HepG2 (cell line): Measurements from ENCODE around the gene SNAP23. TPM values are rescaled to one million over a fixed set of nuclear protein-coding genes. Genes with fewer than 3 reads are reported as not detected.

Experiments
- ATF4 ChIP-seq, 2 experiments: fragments of 450-650 bp in 1 of 2; sonication (generic) in 1 of 2; formaldehyde crosslinking; IDR thresholded peaks; 2 replicates each; pipeline versions ENCODE4 v1.5.0 to v1.8.0; 2020 to 2022; ENCODE audit warnings: mild to moderate bottlenecking in 1 of 2, missing genetic modification reagents in 1 of 2
- BATF2 ChIP-seq: sonication (generic); formaldehyde crosslinking; IDR thresholded peaks from 2 replicates; pipeline ENCODE4 v1.8.0; 2022; ENCODE audit warnings: mild to moderate bottlenecking, missing genetic modification reagents, moderate library complexity
- CBFB ChIP-seq: sonication (generic); formaldehyde crosslinking; IDR thresholded peaks from 2 replicates; pipeline ENCODE4 v1.4.0; 2020; ENCODE audit warnings: missing genetic modification reagents
- CCDC6 ChIP-seq: sonication (generic); formaldehyde crosslinking; IDR thresholded peaks from 2 replicates; pipeline ENCODE4 v1.8.1; 2022; ENCODE audit warnings: mild to moderate bottlenecking, missing genetic modification reagents, moderate library complexity
- E2F1 ChIP-seq: sonication (generic); formaldehyde crosslinking; IDR thresholded peaks from 2 replicates; pipeline ENCODE4 v1.5.0; 2020; ENCODE audit warnings: missing genetic modification reagents
- FOXP1 ChIP-seq, 2 experiments: fragments of 450-650 bp in 1 of 2; IDR thresholded peaks; 2 replicates each; pipeline ENCODE4 v1.6.1; 2017 to 2018; ENCODE audit warnings: antibody characterized with exemption in 1 of 2
- GLI4 ChIP-seq: sonication (generic); formaldehyde crosslinking; IDR thresholded peaks from 2 replicates; pipeline ENCODE4 v1.5.1; 2020; ENCODE audit warnings: missing genetic modification reagents, mild to moderate bottlenecking, moderate library complexity, borderline replicate concordance
- HOXA9 ChIP-seq: sonication (generic); formaldehyde crosslinking; IDR thresholded peaks from 2 replicates; pipeline ENCODE4 v1.8.1; 2022; ENCODE audit warnings: missing genetic modification reagents, mild to moderate bottlenecking, moderate library complexity, borderline replicate concordance
- KLF13 ChIP-seq: sonication (generic); formaldehyde crosslinking; IDR thresholded peaks from 2 replicates; pipeline ENCODE4 v1.4.0; 2020; ENCODE audit warnings: mild to moderate bottlenecking, missing genetic modification reagents
- NFATC3 ChIP-seq: sonication (generic); formaldehyde crosslinking; IDR thresholded peaks from 2 replicates; pipeline ENCODE4 v1.5.1; 2020; ENCODE audit warnings: mild to moderate bottlenecking, missing genetic modification reagents
- PHB2 ChIP-seq: fragments of 450-650 bp; IDR thresholded peaks from 2 replicates; pipeline ENCODE4 v1.6.1; 2018; ENCODE audit not compliant: partially characterized antibody
- POGZ ChIP-seq: sonication (generic); formaldehyde crosslinking; IDR thresholded peaks from 2 replicates; pipeline ENCODE4 v1.4.0; 2020; ENCODE audit warnings: mild to moderate bottlenecking, missing genetic modification reagents
- PRMT3 ChIP-seq: sonication (generic); formaldehyde crosslinking; IDR thresholded peaks from 2 replicates; pipeline ENCODE4 v1.8.1; 2022; ENCODE audit warnings: low read depth, mild to moderate bottlenecking, moderate library complexity, missing genetic modification reagents, borderline replicate concordance
- RFX5 ChIP-seq: IDR thresholded peaks from 2 replicates; pipeline ENCODE4 v1.6.1; 2011; ENCODE audit warnings: low read depth, low read length, improper control_type of control experiment
- SMARCE1 ChIP-seq: fragments of 450-650 bp; IDR thresholded peaks from 2 replicates; pipeline ENCODE4 v1.6.1; 2017; ENCODE audit warnings: borderline replicate concordance
- U2AF1 ChIP-seq: fragments of 200-400 bp; formaldehyde crosslinking; optimal IDR thresholded peaks from 2 replicates; pipeline ENCODE3; 2017; ENCODE audit warnings: mild to moderate bottlenecking, low read depth, low read length
- YY1 ChIP-seq: IDR thresholded peaks from 2 replicates; pipeline ENCODE4 v1.6.1; 2011; ENCODE audit warnings: low read length, low read depth, moderate library complexity, mild to moderate bottlenecking; ENCODE audit not compliant: insufficient read depth, insufficient replicate concordance
- ZBTB25 ChIP-seq: IDR thresholded peaks from 2 replicates; pipeline ENCODE4 v1.6.1; 2018; ENCODE audit warnings: missing genetic modification reagents
- ZFP62 ChIP-seq: sonication (generic); formaldehyde crosslinking; IDR thresholded peaks from 2 replicates; pipeline ENCODE4 v1.4.0; 2020; ENCODE audit warnings: missing genetic modification reagents
- ZFYVE20 ChIP-seq: sonication (generic); formaldehyde crosslinking; IDR thresholded peaks from 2 replicates; pipeline ENCODE4 v1.8.0; 2023; ENCODE audit warnings: low read depth, mild to moderate bottlenecking, moderate library complexity, missing genetic modification reagents, borderline replicate concordance
- ZNF446 ChIP-seq: sonication (generic); formaldehyde crosslinking; IDR thresholded peaks from 2 replicates; pipeline ENCODE4 v1.5.0; 2020; ENCODE audit warnings: mild to moderate bottlenecking, missing genetic modification reagents
- ZNF552 ChIP-seq: sonication (generic); formaldehyde crosslinking; IDR thresholded peaks from 2 replicates; pipeline ENCODE4 v1.9.0; 2022; ENCODE audit warnings: missing genetic modification reagents, mild to moderate bottlenecking, borderline replicate concordance
- ZNF557 ChIP-seq: sonication (generic); formaldehyde crosslinking; IDR thresholded peaks from 2 replicates; pipeline ENCODE4 v1.4.0; 2020; ENCODE audit warnings: missing genetic modification reagents
- ZNF629 ChIP-seq: sonication (generic); formaldehyde crosslinking; conservative IDR thresholded peaks from 2 replicates; pipeline ENCODE4 v1.5.0; 2020; ENCODE audit warnings: missing genetic modification reagents
- ZSCAN25 ChIP-seq: sonication (generic); formaldehyde crosslinking; IDR thresholded peaks from 2 replicates; pipeline ENCODE4 v1.8.0; 2022; ENCODE audit warnings: mild to moderate bottlenecking, missing genetic modification reagents
- ZSCAN29 ChIP-seq: sonication (generic); formaldehyde crosslinking; conservative IDR thresholded peaks from 2 replicates; pipeline ENCODE4 v1.4.0; 2020; ENCODE audit warnings: mild to moderate bottlenecking, missing genetic modification reagents
- ZSCAN9 ChIP-seq: IDR thresholded peaks from 2 replicates; pipeline ENCODE4 v1.6.1; 2016; ENCODE audit warnings: borderline replicate concordance
- polyA plus RNA-seq, 8 experiments: library from polyadenylated mRNA; depleted of rRNA in 3 of 8; stranded (reverse) in 7 of 8; unstranded in 1 of 8; fragments of >200 nt; fragmentation: Illumina TruSeq in 4 of 8; extraction: Trizol in 4 of 8; gene quantifications; 2 replicates each; pipeline versions ENCODE4 v1.2.1 to v1.2.3, GENCODE V29; 2011 to 2016; ENCODE audit warnings: low read depth in 4 of 8, missing spikeins in 1 of 8, mixed read lengths in 1 of 8; ENCODE audit not compliant: insufficient read depth in 1 of 8
- total RNA-seq, 5 experiments: library from RNA; depleted of rRNA; stranded (reverse); fragments of >200 nt; fragmentation: Illumina TruSeq; extraction: Trizol; gene quantifications; 2 replicates each; pipeline ENCODE4 v1.2.3, GENCODE V29; 2016; ENCODE audit warnings: low read depth in 1 of 5

SNAP23 gene
- total and polyA plus RNA-seq, 2 of the 13 experiments (the other 11 are each of a cell fraction or from before 2014, with no cell fraction given) = 37.0 to 101 TPM

- TF ChIP-seq ZNF629 = no peak; the same call in 1 of the 2 replicates
- TF ChIP-seq PHB2 = no peak
- no peak for TF ChIP-seq KLF13 (CRISPR knock-in tag)
- TF ChIP-seq SMARCE1 = no peak
- peak; percentile 87 for TF ChIP-seq POGZ (CRISPR knock-in tag)
- no peak for TF ChIP-seq FOXP1 (IDR thresholded peaks at IDR 0.05)
- TF ChIP-seq FOXP1 (CRISPR knock-in tag; IDR thresholded peaks at IDR 0.05) = peak; percentile 21; the same call in 1 of the 2 replicates
- peak in 1 of 2 experiments; percentile 31; a peak in 1 of 4 replicates for TF ChIP-seq ATF4 (CRISPR knock-in tag; IDR thresholded peaks at IDR 0.05)
- no peak for TF ChIP-seq U2AF1
- peak; percentile 40; the same call in 1 of the 2 replicates for TF ChIP-seq ZSCAN9 (CRISPR knock-in tag)
- no peak for TF ChIP-seq ZSCAN29 (CRISPR knock-in tag)
- TF ChIP-seq GLI4 (CRISPR knock-in tag) = no peak
- peak; percentile 59; the same call in 1 of the 2 replicates for TF ChIP-seq ZBTB25
- peak; percentile 74 for TF ChIP-seq ZSCAN25 (CRISPR knock-in tag)
- TF ChIP-seq YY1 = peak; percentile 83
- TF ChIP-seq ZNF552 = peak; percentile 87; the same call in 1 of the 2 replicates
- no peak; the same call in 1 of the 2 replicates for TF ChIP-seq NFATC3 (CRISPR knock-in tag)
- peak; percentile 76 for TF ChIP-seq E2F1 (CRISPR knock-in tag)
- no peak for TF ChIP-seq PRMT3 (CRISPR knock-in tag)
- 0 out of 2 replicates have a peak, but pooled peaks have one; percentile 77 for TF ChIP-seq ZNF557 (CRISPR knock-in tag)
- TF ChIP-seq ZFYVE20 = no peak
- no peak; the same call in 1 of the 2 replicates for TF ChIP-seq ZNF446
- no peak for TF ChIP-seq CBFB
- TF ChIP-seq RFX5 = no peak
- TF ChIP-seq CCDC6 (CRISPR knock-in tag) = no peak; the same call in 1 of the 2 replicates
- no peak for TF ChIP-seq HOXA9 (CRISPR knock-in tag)
- no peak for TF ChIP-seq BATF2 (CRISPR knock-in tag)
- TF ChIP-seq ZFP62 (CRISPR knock-in tag) = no peak
These were observed 4.5 kb upstream of the SNAP23 start, which contains the start of gene ZNF106 (continued) for GRCh38 chr15:42490671-42491538.
